HG03025 (cell line): ENCODE measurements around the gene SLC39A3.
"Not testable (repeated sequence)": the region's sequence is repeated elsewhere in the genome, so short reads cannot be mapped to it uniquely, and the experiment has no call there.

Experiments used
- ATAC-seq: cut with Tn5 transposase; IDR thresholded peaks from one replicate; pipeline ENCODE4 v1.9.1; 2021; ENCODE audit warnings: mild to moderate bottlenecking, moderate library complexity; ENCODE audit not compliant: unreplicated experiment, low FRiP score

SLC39A3 gene

DNA sequence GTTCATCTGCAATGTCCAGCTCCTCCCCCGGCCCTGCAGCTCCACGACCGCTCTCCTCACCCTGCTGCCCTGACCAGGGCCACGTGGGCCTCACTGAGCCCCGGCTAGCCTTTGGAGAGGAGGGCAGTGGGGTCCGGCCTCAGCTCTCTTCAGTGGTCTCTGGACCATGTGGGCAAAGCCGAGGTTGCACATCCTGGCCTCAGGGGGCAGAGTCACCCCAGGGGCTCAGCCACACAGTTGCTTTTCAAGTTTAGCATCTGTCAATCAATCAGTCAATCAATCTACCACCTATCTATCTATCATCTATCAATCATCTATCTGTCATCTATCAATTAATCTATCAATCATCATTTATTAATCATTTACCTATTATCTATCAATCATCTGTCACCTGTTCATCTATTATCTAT, 15.7 kb downstream of the SLC39A3 start:
- ATAC-seq = no peak

DNA sequence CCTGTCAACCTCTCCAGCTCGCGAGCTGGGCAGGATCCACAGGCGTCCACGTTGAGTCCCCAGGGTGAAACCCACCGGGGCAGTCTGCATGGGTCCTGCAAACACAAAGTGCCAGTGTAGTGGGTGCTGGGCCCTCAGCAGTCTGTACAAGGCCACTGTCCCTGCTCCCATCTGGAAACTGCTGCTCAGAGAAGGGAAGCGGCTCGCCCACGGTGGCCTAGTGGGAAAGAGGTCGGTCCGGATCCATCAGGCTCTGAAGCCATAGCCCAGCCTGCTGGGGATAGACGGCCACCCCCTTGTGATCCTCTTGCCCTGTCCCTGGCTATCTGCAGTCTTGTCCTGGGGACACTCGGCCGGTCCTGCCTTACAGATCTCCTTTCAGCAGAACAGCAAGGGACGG, 16.1 kb downstream of the SLC39A3 start:
- ATAC-seq = no peak

- no peak for ATAC-seq
These were observed 16.5 kb downstream of the SLC39A3 start for GRCh38 chr19:2723345-2723715.

GRCh38 chr19:2722541-2723344, 17.1 kb downstream of the SLC39A3 start:
- no peak for ATAC-seq

- no peak for ATAC-seq
These were observed 18.0 kb downstream of the SLC39A3 start for GRCh38 chr19:2721570-2722540.

GRCh38 chr19:2720777-2721569, 18.8 kb downstream of the SLC39A3 start, which contains the start of gene DIRAS1:
DIRAS1 (minus strand) TSS chr19:2721372; CDS start chr19:2717806, 3,566 bp downstream.
- no peak for ATAC-seq

GRCh38 chr19:2719920-2720776, 19.7 kb downstream of the SLC39A3 start:
- ATAC-seq = no peak

- no peak for ATAC-seq
These were observed 20.5 kb downstream of the SLC39A3 start for GRCh38 chr19:2719232-2719735.

DNA sequence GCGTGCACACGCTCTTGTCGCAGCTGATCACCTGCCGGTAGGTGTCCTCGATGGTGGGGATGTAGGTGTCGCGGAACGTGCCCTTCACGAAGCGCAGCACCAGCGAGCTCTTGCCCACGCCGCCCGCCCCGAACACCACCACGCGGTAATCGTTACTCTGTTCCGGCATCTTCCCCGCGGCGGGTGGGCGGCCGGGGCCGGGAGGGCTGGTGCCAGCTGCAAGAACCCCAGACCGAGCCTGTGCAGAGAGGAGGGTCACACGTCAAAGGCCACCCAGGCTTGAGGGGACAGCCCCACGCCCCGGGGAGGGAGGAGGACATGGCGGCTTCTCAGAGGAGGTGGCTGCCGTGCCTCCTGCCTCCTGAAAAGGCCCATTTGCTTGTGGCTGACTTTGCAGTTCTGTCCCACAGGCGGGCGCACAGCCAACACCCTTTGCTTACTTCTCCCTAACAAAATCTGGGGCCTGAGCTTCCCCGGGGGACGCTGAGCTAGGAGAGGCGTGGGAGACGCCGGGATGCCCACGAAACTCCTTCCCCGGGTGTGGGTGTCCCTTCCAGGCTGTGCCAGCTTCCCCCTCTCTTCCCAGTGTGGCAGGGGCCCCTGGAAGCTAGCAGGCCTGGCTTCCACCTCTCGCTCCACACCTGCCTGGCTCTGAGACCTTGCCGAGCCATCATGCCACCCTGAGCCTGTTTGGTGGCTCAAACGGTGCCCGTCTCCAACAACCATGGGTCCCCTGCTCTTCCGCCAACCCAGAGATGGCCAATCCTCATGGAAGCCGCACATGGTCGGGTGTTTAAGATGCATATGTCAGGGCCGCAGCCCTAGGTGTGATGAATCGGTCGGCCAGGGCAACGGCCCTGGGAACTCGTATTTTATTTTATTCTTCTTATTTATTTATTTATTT, 21.9 kb downstream of the SLC39A3 start:
- no peak for ATAC-seq

GRCh38 chr19:2716722-2717637, 22.8 kb downstream of the SLC39A3 start:
- ATAC-seq = no peak

DNA sequence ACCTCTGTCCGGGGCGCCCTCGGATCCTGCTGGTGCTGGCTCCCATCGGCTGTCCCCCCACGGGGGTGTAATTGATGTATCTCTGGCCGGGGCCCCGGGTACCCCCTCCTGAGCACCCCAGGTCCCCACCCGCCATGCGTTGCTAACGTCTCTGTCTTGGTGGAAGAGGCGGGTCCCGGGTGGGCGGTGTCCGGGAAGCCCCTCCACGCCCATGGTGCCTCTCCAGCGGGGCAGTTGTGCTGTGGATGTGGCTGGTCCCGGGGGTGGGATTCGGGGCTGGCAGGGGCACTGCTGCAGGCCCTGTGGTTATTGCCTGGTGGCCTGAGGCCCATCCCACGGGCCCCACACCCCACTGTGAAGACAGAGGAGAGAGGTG, 23.6 kb downstream of the SLC39A3 start:
- no peak for ATAC-seq

DNA sequence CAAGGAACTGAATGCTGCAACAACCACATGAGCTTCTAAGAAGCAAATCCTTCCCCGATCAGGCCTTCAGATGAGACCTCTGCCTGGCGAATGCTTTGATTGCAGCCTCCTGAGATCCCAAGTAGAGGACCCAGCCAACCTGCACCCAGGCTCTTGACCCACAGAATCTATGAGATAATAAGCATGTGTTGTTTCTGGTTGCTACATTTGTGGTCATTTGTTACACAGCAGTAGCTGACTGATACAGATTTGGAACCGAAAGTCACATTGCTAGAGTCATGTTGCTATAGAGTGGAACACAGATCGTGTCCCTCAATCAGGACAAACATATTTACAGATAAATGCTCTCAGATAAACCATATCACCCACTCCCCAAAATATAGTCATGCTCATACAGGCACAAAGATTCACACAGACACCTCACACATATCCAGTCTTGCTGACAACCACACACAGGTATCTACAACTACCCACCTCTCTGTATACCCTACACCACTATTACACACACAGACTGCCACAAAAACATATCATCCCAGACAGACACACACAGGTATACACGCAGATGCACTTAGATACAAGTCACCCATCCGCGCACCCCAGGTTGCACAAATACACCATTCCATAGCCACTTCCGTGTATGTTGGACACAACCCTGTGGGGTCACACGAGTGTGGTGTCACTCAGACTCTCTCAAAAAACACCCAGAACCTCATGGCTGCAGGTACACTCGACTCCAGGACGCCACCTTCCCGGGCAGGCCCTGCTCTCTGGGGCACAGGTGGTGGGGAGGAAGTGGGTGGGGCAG, 24.1 kb downstream of the SLC39A3 start:
- ATAC-seq = no peak

DNA sequence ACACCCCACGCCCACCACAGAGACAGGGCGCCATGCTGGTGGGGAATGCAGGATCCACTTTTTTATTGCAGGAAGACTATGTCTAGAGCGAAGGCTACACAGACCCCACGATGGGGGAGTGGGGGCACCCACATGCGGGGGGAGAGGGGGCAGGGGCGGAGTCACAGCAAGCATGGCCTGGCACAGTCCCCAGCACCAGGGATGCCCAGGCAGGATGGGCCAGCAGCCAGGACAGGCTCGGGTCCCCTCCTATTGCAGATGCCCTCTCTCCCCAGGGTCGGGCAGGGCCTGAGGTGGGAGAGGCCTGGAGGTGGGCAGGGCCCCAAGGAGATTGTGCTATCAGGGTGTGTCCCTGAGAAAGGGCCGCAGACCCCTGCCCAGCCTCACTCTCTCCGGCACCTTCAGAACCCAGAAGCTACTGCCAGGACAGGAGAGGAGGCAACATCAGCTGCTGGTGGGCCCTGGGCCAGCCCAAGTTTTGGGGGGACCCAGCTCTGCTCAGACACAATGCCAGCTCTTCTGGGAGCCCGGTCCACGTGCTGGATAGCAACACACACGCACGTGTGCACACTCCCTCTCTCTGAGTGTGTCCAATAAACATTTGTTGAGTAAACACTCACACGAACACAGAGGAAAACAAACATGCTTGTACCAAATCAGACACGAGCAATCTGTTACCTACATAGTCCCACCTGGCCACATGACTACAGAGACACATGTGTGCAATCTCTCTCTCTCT, 25.1 kb downstream of the SLC39A3 start:
- no peak for ATAC-seq

- ATAC-seq = not testable (repeated sequence)
These were observed 25.7 kb downstream of the SLC39A3 start for GRCh38 chr19:2714102-2714501.

- not testable (repeated sequence) for ATAC-seq
These were observed 26.6 kb downstream of the SLC39A3 start for GRCh38 chr19:2713170-2713569.

- no peak for ATAC-seq
These were observed 28.0 kb downstream of the SLC39A3 start for GRCh38 chr19:2711875-2712205.
